NOMO-1 (cell line): ENCODE results near the gene DBN1.

ENCODE experiments used
- DNase-seq, 2 experiments: peaks; one replicate each; lab custom pipeline; 2025; ENCODE audit not compliant: unreplicated experiment in 2 of 2; lab: John Stamatoyannopoulos, UW

The DBN1 gene

DNA sequence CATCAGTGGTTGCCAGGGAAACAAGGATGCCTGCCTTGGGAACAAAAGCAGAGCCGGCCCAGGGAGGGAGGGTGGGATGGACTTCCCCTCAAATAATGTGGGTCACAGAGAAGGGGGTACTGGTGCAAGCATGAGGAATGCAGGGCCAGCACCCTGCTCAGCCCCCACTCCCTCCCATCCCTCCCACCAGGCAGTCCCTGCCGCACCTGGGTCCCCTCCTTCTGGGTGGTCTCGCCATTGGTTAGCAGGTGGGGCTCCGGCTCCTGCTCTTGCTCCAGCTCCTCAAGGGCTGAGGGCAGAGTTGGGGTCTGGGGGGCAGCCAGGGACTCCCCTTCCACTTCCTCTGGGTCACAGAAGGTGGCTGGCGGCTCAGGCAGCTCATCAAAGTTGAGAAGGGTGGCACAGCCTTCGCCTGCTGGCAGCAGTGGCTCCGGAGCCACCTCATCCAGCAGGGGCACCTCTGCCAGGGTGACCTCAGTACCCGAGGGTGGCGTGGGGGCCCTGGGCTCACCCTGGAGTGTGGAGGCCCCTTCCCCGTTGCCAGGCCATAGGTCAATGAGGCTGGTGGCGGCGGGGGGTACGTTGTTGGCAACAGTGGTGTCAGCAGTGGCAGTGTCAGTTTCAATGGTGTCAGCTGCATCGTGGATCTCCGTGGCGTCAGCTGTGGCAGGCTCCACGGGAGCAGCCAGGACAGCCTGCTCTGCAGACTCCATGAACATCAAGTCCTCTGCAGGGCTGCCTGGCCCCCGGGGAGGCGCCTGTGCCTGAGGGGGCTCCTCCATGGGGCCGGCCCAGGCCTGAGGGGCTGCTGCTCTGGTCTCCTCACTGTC lies 15.4 kb downstream of the DBN1 start:
- DNase-seq: no peak

DNA sequence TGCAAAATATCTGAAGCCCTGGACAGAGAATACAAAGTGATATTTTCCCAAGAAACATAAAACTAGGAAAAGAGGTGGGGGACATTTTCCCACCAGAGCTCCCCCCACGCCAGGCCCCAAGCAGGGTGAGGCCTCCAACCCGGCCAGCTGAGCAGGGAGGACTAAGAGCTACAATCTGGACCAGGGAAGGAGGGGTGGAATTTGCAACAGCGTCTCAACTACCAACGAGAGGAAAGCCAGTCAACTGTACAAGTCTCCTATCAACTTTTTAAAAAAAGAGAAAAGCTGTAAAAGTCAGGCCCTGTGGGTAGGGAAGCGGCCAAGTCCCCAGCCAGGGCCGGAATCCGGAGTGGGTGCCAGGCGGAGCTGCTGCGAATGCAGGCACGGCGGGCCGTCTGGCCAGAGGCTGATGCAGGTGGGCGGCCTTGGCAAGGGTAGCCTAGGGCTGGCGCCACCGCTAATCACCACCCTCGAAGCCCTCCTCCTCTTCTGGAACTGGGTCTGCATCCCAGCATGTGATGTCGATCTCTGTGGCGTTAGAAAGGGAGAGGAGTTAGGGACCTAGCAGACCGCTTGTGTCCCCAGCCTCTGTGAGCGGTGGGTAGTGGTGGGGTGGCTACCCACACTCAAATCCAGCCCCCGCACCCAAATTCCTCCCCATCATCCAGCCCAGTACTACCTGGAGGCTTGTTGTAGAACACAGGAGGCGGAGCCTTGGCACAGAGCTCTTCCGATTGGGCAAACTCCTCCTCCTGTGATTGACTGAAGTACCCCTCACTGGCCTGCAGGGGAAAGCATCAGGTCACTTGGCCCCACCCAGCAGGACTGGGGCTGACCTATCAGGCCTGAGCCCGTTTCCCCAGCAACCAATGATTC lies 16.2 kb downstream of the DBN1 start:
- DNase-seq: peak; percentile 80 to 88

DNA sequence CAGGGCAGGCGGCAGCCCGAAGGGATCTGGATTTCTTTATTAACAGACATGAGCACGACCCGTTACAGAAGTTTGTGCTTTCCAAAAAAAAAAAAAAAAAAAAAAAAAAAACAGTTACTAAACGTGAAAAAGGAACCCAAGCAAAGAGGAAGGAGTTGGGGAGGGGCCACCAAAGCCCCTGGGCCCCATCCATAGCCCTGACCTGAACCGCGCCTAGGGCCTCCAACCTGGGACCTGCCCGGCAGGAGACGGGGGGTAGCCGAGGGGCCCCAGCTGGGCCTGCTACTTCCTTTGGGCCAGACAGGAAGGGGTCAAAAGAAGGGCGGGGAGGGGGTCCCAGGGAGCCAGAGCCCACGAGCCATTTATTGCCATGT lies 16.9 kb downstream of the DBN1 start:
- no peak for DNase-seq

DNA sequence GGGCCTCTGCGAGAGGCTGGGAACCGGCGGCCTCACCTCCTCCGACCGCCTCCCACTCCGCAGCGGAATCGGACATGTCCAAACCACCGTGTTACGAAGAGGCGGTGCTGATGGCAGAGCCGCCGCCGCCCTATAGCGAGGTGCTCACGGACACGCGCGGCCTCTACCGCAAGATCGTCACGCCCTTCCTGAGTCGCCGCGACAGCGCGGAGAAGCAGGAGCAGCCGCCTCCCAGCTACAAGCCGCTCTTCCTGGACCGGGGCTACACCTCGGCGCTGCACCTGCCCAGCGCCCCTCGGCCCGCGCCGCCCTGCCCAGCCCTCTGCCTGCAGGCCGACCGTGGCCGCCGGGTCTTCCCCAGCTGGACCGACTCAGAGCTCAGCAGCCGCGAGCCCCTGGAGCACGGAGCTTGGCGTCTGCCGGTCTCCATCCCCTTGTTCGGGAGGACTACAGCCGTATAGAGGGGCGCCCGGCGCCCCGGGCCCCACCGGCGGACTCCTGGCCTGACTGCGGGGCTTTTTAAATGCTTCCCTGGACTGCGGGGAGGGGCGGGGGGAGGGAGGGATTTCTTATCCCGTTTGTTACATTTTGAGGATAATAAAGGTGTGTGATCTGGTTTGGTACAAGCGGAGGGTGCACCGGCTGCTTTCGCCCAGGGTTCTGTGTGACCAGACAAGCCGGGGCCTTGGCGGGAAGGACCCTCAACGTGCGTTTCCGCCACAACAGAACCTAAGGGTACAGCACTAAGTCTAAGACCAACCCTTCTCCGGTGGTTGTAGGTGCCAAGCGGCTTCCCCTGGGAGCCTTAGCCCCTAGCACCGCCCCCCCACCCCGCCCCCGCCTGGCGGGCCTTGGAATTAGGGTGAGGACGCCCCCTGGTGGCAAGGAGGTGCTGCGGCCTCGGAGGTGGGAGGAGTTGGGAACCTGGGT lies 17.5 kb downstream of the DBN1 start:
- DNase-seq: peak; percentile 67 to 90

DNA sequence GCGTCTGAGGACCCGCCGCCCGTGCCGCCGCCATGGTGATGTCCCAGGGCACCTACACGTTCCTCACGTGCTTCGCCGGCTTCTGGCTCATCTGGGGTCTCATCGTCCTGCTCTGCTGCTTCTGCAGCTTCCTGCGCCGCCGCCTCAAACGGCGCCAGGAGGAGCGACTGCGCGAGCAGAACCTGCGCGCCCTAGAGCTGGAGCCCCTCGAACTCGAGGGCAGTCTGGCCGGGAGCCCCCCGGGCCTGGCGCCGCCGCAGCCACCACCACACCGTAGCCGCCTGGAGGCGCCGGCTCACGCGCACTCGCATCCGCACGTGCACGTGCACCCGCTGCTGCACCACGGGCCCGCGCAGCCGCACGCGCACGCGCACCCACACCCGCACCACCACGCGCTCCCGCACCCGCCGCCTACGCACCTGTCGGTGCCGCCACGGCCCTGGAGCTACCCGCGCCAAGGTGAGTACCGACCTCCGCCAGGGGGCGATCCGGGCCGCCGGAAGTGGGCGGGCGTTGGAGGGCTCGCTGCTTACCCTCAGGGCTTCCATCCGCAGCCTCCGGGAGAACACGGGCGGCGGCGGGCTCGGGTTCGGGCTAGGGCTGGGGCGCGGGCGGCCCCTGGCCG lies 18.3 kb downstream of the DBN1 start:
- DNase-seq: peak; percentile 63 to 71

DNA sequence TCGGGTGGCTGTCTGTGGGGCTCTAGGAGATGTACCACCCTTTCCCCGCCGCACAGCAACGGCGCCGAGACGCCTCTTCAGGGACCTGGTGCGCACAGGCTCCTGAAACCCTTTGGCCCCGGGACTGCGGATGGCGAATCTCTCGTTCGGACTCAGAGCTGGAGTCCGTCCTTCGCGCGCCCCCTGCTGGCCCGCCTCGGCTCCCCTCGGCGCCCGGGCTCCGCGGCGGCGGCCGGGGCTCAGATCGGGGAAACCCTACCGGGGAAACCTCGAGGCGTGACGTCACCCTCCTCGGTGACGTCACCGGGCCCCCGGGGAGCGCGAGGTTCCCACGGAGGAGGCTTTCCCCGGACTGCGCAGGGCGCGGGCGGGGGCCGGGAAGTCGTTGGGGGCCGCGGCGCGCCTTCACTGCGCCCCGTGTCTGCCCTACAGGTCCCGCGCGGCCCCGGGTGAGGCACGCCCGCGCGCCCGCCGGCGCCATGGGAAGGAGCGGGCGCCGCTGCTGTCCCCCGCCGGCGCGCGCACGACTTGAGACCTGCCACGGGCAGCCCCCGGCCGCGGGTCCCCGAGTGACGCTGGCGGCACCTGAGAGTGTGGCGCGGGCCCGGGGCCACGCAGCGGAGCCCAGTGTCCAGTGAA lies 18.9 kb downstream of the DBN1 start:
- DNase-seq: peak; percentile 82 to 84

DNA sequence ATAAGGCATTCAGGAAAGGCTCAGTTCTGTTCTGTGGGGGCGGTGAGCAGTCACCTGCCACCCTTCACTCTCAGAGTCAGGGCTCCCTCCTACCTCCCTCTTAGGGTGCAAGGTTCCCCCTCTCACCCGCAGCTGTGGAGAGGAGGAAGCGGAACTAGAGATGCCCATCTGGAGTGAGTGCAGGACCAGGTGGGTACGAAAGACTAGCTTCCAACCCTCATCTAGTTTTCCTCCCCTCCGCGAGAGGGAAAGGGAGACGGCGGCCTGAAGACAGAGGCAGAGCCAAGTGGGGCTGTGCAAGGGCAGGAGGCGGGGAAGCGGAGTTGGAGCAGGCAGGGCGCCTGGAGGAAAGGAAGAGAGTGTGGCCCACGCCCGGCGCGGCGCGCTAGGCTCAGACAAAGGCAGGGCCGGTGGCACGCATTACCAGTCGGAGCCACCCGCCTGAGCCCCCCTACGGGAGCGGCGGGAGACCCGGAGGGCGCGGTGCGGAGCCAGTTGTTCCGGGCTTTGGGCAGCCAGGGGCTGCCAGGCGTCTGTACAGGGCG lies 19.5 kb downstream of the DBN1 start:
- DNase-seq: no peak

DNA sequence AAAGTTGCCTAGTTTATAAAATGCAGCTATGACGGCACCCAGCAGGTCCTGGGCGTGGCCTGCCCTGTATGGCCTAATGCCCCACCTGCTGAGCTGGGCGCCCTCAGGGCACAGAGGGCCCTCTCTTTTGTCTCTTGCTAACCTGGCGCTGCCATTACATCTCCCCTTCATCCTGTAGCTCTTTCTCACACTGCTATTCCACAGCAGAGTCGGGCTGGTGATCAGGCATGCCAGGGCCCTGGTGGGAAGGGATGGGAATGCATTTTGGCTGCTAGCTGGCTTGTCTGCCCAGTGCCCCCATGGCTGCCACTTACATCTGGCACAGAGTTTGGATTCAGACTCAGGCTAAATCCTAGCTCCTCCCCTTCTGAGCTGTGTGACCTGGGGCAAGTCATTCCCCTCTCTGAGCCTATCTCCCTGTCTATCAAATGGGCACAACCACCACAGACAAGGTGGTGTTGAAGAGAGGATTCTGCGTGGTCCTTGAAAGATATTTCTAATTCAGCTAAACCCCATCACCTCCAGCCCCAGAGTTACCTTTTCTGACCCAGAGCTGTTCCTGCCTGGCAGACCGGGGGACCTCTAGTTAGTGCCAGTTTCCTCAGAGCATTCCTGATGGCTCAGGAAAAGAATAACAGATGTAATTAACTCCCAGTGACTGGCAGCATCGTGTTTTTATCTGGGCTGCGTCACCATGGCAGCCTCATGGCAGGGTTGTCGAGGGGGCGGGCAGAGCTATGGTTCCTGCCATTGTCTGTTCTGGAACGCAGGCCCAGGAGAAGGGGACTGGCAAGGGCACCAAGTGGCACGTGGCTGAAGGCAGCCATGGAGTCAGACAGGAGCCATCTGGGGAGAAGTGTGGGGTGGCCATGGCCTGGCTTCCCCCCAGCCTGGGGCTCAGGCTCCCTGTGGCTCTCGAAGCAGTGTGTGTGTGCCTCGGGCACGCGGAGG lies 20.5 kb downstream of the DBN1 start:
- no peak for DNase-seq

DNA sequence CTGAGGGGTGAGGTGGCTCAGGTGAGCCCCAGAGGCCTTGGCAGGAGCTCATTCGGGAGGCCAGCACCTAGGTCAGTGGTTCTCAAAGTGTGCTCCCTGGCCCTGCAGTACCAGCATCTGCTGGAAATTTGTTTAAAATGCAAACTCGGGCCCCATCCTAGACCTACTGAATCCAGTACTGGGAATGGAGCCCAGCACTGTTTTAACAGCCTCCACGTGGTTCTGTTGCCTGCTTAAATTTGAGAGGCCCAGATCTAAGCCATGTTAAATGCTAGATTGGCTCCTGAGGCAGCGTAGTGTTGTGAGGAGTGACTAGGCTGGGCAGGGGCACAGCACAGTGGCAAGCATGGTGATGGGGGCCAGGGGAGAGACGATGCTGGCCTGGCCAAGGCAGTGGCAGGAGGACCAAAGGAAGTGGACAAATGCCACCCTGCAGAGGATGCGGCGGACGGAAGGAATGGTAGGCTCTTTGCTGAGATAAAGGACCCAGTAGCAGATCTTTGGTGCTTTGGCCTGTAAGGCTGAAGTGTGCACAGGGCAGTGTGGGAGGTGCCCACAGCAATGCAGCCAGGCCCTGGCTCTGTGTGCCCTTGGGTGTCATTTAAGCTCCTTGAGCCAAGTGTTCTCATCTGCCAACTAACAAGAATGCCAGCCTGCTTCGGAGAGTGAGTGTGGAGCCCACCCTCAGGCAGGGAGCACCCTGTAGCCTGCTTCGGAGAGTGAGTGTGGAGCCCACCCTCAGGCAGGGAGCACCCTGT lies 22.6 kb downstream of the DBN1 start:
- no peak for DNase-seq

DNA sequence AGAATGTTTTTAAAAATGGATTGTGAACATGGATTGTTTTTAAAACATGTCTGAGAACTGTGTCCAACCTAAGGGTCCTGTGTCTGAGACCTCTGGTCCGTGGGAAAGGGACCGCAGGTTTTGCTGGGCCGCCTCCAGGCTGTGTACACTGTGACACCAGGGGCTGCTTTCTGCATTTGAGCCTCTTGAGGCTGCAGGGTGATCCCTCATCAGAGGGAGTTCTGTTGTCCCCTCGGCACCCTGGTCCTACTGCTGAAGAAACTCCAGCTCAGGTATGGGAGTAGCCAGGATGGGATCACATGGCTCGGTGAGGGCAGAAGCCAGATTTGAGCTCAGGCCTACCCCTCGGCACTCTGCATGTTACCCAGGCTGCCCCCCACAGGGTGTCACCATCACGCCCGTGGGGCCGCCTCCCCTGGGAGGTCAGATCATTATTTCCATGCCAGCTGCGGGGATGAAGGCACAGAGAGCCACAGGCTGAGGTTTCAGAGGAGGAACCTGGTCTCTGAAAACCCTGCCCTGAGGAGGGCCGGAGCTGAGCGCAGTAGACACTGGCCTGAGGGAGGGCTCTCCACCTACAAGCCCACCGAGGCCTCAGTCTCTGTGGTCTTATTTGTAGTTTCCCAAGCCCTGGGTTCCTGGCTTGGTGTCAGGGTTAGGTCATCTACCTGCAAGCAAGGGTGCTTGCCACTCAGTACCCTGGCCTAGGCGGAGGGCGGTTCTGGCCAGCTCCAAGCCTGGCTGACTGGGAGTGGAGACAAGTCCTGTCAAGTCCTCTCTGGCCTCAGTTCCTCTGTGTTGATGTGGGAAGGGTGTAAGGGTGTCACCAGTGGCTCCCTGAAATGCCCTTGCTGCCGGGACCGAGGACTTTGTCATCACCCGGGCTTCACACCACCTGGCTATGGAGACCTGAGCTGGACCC lies 24.0 kb downstream of the DBN1 start:
- DNase-seq: no peak

DNA sequence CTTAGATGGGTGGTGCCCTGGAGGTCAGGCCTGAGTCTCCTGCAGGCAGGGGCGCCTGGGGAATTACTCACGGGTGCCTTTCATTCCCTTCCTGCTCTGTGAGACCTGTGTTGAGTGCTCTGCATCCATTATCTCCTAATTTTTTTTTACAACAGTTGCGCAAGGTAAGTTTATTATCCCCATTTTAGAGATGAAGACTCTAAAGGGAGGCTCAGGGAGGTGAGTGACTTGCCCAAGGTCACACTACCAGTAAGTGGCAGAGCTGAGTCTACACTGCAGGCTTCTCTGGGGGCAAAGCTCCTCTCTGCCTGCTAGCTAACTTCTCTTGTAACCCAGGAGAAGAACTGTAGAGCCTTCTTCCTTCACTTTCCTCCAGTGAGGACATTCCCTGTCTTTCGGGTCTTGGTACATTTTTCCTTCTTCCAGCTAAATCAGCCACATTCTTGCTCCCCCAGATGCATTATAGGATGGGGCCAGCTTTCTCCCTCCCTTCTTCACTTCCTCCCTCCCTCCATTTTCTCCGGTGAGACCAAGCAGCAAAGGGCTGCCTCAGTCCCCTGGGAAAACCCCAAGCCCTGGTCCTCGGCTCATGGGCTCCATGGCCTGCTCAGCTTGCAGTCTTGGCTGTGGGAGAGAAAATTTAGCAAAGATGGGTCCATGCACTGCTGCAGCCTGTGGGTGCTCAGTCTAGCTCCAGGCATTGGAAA lies 25.0 kb downstream of the DBN1 start:
- DNase-seq: no peak

DNA sequence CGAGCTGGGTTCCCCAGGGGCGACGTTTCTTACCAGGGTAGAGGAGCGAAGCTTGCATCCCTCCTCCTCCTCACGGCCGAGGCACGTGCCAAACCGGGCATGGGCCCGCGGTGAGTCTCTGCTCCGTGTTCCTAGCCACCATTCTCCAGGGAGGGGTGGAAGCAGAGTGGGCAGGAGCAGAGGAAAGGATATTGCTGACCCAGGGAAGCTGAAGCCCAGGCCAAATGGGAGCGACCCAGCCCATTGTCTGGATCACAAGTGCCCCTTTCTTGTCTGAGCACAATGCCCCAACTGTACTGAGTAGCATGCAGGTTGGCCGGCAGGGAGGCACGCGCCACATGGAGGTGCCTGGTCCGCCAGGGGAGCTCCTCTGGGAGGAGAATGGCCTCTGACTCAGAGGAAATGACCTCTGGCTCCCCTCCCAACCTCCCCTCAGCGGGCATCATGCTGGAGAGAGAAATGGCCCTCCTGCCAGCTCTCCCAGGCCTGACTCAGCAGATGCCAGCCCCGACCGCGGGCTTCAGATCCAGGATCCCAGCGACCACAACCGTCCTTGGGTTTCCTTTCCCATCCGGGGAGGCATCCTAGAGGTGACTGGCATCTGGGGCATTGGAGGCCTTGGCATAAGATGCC lies 25.7 kb downstream of the DBN1 start:
- DNase-seq: no peak

DNA sequence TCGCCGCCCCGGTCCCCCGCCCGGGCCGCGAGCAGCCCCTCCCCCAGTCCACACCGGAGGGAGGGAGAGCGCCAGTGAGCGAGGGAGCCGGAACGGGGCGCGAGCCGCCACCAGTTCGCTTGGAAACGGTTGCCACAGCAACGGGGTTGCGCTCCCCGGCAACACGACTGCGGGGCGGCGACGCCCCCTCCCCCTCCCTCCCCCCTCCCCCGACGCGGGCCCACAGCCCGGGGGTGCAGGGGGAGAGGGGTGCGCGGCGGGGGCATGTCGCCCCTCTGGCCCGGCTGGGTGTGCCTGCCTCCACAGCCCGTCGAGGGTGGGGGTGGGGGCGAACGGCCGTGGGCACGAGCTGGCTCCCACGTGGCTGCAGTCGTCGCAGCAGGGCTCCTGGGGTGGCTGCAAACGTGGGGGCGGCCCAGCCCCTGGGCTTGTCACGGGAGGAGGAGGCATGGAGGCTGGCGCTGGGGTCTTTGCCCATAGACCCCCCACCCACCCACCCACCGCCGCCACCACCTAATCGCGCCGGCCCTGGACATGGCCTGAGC lies 26.3 kb downstream of the DBN1 start:
- DNase-seq: peak in 1 of 2 experiments; percentile 12

DNA sequence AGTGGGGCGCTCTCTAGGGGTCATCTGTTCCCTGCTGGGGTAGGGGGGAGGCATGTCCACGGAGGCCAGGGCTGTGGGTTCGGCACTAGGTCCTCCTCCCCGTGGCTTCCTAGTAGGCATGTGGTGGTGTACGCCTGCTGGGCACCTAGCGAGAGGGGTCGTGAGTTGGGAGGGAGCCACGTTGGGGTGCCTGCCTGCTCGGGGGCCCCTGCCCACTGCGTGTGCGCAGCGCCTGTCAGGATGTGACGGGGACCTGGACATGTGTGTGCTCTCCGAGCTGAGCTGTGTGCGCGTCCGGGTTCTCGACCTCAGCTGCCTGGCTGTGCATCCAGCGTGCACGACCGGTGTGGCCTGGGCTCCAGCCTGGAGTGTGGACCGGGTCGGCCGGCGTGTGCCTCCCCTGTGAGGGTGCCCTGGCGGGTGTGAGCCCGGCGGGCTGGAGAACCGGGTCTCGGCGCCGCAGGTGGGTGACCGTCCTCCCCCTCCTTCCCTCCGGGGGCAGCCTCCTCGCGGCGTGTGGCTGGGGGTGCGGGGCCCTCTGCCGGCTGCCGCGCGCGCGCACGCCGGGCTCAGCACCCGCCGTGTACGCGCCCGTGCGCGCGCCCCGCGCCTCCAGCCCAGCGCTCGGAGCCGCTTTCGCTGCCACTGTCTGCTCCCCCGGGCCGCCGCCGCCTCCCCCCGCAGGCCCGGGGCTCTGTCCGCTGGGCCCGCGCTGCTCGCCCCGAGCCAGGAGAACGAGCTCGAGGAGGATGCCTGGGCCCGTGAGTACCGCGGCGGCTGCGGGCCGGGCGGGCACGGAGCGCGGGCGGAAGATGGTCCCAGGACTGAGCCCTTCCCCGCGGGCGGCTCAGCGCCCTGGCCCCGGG lies 27.0 kb downstream of the DBN1 start, which contains the start of gene PRR7:
TSS of gene PRR7 (plus strand) at position 615 of the 866 bp plus-strand sequence. CDS start 8,254 bp downstream, outside the sequence.
- peak; percentile 42 to 75 for DNase-seq

DNA sequence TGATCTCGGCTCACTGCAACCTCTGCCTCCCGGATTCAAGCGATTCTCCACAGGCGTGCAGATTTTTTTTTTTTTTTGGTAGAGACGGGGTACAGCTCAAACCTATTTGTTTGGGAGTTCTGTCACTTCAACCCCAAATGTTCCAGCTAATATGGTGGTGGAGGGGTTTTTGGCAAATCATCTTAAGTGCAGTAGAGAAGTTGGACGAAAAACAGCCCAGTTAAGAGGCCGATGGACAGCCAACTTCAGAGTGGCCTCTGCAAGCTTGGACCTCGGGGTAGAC lies 27.6 kb downstream of the DBN1 start:
- DNase-seq: no peak
